ENCODE data around the gene PHF1.
"Not testable (repeated sequence)": the region's sequence is repeated elsewhere in the genome, so short reads cannot be mapped to it uniquely, and the experiment has no call there.

PHF1 gene
- total RNA-seq, result 290 reads per million, percentile 95 among the genes with 10 or more reads in this experiment

DNA sequence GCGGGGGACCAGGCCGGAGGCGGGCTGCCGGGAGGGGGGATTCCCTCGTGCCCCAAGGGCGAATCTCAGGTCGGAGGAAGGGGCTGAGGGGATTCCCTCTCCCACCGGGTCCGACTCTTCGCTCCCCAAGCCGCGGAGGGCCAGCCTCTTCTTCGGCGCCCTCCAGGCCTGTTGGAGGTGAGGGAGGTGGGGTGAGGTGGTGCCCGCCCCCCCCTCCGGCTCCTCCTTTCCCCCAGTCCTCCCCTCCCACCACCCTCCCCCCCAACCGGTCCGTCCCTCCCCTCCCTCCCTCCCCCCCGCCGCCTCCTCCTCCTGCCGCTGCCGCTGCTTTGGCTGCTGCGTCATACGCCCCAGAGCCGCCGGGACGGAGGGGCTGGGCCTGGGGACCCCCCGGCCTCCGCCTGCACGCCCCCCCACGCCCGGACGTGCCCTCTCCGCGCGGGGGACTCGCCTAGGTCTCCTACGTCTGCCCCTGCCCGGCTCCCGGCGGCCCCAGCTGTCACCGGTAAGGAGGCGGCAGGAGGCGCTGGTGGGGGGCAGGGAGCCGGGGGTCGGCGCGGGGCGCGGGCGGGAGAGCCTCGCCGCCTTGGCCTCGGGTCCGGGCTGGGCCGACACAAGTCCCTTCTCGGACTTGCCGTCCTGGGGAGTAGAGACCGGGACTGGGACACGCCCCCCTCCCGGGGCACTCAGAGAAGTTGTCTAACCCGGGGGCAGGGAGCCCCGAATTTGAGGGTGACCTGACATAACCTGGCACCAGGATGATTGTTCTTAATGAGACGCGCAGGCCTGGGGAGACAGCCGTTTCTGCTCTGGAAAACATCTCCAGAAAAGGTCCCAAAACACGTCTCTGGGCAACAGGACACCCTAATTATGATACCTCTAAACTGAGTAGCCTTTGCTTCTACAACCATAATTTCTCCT lies at the start of gene PHF1:
Gene PHF1, plus strand, starts transcription at position 304 of the 921 bp plus-strand sequence. CDS start 1,250 bp downstream, outside the sequence.
- peak; percentile 77 for DNase-seq

DNA sequence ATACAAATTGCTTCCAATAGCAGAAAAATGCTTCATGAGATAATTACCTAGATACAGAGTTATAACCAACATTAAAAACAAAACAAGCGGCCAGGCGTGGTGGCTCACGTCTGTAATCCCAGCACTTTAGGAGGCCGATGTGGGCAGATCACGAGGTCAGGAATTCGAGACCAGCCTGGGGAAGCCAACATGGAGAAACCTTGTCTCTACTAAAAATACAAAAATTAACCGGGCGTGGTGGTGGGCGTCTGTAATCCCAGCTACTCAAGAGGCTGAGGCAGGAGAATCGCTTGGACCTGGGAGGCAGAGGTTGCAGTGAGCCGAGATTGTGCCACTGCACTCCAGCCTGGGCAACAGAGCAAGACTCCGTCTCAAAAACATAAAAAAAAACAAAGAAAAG lies 47.3 kb upstream of the PHF1 start:
- not testable (repeated sequence) for DNase-seq

DNA sequence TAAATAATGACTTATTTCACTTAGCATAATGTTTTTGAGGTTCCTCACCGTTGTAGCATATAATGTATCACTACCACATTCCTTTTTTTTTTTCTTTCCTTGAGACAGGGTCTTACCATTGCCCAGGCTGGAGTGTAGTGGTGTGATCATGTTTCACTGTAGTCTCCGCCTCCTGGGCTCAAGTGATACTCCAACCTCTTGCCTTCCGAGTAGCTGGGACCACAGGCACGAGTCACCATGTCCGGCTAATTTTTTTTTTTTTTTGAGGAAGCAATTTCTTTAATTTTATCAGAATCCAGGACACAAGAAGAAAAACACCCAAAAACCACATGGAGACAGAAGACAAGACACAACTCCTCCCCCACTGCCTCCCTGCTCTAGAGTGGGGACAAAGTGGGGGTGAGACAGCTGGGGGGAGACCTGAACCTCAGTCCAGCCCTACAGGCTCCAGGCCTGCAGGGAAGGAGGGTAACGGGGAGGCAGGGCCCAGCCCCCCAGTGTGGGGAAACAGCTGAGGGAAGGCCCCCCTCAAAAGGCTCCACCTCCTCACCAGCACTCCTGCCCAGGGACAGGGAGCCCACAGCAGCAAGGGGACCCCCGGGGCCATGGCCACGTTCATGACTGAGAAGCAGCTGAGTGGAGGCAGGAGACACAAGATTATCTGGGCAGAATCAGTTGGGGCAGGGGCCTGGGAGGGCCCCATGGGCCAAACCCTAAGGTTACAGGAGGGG lies 46.2 kb upstream of the PHF1 start:
- not testable (repeated sequence) for DNase-seq

DNA sequence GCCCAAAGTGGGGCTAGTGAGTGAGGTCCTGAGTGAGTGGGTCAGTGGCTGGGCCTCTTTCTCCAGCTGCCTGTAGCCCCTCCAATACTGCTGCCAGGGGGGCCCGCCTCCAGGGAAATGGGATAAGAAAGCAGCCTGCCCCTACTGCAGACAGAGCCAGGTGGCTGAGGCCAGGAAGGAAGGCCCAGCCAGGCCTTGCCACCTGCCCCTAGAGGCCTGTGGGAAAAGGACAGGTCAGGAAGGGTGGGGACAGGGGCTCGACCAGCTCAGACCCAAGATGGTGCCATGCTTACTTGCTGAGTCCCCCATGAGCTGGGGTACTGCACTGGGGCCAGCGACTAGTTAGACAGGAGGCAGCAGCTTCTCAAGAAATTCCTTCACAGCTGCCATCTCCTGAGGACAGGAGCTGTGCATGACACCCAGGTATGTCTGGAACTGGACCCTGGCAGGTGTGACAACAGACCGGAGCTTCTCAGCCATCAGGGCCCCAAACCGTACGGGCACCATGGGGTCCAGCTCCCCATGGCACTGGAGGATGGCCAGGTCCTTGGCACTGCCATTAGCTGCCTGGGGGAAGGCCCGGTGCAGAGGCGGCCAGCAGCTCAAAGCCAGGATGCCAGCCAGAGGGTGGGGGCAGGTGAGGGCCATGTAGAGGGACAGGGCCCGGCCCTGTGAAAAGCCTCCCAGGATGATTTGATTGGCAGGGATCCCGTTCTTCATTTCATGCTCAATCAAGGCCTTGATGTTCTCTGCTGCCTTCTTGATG lies 45.4 kb upstream of the PHF1 start:
- DNase-seq, result not testable (repeated sequence)

DNA sequence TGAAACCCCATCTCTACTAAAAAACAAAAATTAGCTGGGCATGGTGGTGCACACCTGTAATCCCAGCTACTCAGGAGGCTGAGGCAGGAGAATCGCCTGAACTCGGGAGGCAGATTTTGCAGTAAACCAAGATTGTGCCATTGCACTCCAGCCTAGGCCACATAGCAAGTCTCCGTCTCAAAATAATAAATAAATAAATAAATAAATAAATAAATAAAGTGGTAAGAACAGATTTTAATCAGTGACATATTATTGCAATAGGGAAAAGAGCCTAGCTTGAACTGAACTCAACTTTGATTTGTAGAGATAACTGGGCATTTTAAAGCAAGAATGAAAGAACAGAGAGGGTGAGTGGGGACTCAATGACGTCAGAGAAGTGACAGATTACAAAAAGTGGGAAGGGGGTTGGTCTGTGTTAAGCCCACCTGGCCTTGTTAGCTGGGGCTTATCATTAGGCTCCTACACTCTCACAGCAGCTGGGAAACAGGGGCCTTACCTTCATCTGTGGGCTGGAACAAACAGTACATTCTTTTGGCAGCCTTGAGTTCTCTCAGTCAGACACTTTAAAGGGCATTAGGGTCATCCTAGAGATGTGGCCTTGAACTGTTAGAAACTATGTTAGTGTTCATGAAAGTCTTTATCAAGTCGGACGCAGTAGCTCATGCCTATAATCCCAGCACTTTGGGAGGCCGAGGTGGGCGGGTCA lies 43.7 kb upstream of the PHF1 start:
- DNase-seq, result no peak

DNA sequence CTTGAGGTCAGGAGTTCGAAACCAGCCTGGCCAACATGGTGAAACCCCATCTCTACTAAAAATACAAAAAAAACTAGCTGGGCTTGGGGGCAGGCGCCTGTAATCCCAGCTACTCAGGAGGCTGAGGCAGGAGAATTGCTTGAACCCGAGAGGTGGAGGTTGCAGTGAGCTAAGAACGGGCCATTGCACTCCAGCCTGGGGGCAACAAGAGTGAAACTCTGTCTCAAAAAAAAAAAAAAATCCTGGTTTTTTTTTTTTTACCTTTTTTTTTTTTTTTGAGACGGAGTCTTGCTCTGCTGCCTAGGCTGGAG lies 43.1 kb upstream of the PHF1 start:
- not testable (repeated sequence) for DNase-seq

DNA sequence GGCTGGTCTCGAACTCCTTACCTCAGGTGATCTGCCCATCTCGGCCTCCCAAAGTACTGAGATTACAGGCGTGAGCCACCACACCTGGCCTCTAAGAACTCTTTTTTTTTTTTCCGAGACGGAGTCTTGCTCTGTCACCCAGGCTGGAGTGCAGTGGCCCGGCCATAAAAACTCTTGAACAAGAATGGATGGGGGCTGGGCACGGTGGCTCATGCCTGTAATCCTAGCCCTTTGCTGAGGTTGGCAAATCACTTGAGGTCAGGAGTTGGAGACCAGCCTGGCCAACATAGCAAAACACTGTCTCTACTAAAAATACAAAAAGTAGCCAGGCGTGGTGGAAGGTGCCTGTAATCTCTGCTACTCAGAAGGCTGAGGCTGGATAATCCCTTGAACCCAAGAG lies 38.9 kb upstream of the PHF1 start:
- not testable (repeated sequence) for DNase-seq

DNA sequence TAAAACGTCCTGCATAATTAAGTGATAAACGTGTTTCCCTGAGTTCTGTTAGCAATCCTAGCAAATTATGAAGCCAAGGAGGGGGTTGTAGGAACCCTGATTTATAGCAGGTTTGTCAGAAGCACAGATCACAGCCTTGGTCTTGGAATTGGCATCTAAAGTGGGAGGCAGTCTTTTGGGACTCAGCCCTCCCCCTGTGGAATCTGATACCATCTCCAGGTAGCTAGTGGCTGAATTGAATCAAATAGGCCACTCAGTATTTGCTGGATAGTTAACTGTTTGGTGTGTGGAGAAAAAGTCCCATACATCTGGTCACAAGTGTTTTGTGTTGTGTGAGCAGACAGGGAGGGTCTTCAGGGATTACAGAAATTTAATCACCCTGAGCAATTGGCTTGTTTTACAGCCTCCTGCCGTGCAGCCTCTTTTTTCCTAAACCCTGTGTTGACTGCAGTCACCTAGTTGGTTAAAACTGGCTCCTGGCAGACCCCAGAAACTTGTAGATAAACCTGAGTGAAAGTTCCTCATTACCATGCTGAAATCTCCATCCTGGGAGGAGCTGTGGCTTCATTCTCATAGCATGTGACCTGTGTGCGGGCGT lies 38.2 kb upstream of the PHF1 start:
- no peak for DNase-seq

DNA sequence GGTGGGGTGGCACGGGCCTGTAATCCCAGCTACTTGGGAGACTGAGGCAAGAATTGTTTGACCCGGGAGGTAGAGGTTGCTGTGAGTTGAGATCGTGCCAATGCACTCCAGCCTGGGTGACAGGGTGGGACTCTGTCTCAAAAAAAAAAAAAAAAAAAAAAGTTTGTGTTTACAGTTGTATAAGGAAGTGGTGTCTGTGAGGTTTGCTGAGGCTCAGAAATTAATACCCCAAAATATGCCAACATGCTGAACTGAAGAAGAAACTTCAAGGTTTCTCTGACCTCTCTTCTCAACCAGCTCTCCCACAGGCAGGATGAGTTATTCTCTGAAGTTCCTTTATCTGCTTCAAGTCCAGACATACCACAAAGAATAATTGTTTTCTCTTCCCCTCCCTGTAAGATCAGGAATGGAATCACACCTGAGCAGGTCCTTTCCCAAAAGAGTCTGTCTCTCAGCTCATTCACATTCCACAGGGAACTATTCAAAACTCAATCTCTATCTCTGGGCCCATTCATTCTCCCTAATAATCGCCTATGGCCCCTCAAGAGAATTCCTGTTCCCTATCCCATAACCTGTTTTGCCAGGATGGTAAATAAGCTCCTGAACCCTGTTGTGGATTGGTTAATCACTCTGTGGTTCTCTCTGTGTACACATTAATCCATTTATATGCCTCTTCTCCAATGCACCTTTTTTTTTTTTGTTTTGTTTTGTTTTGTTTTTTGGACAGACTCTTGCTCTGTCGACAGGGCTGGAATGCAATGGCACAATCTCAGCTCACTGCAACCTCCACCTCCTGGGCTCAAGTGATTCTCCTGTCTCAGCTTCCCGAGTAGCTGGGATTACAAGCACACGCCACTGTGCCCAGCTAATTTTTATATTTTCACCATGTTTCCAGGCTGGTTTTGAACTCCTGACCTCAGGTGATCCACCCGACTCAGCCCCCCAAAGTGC lies 36.6 kb upstream of the PHF1 start:
- DNase-seq, result no peak

DNA sequence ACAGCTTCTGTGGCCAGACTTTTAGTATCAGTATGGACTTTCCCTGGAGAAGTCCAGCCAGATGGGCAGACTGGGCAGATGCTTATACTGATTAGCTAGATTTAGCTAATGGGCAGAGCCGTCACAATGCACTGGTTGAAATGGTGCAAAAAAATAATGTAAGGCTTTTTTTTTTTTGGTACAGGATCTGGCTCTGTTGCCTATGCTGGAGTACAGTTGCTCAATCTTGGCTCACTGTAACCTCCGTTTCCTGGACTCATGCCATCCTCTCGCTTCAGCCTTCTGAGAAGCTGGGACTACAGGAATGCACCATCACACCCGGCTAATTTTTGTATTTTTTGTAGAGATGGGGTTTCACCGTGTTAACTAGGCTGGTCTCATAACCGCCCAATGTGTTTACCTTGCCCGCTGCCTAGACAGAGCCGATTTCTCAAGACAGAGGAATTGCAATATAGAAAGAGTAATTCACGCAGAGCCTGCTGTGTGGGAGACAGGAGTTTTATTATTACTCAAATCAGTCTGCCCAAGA lies 35.6 kb upstream of the PHF1 start:
- no peak for DNase-seq

DNA sequence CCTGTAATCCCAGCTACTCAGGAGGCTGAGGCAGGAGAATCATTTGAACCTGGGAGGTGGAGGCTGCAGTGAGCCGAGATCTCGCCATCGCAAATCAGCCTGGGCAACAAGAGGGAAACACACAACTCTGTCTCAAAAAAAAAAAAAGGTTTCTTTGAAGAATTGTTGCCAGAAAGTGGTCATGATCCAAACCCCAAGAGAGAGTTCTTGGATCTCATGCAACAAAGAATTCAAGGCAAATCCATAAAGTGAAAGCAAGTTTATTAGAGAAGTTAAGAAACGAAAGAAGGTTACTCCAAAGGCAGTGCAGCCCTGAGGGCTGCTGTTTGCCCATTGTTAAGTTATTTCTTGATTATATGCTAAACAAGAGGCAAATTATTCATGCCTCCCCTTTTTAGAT lies 33.6 kb upstream of the PHF1 start:
- DNase-seq, result no peak

DNA sequence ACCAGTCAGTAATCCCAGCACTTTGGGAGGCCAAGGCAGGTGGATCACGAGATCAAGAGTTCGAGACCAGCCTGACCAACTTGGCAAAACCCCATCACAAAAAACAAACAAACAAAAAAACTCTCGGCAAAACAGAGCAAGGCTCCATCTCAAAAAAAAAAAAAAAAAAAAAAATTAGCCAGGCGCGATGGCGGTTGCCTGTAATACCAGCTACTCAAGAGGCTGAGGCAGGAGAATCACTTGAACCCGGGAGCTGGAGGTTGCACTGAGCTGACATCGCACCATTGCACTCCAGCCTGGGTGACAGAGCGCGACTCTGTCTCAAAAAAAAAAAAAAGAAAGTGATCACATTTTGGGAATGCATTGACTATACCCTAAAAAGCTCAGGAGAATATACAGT lies 31.6 kb upstream of the PHF1 start:
- DNase-seq, result not testable (repeated sequence)

DNA sequence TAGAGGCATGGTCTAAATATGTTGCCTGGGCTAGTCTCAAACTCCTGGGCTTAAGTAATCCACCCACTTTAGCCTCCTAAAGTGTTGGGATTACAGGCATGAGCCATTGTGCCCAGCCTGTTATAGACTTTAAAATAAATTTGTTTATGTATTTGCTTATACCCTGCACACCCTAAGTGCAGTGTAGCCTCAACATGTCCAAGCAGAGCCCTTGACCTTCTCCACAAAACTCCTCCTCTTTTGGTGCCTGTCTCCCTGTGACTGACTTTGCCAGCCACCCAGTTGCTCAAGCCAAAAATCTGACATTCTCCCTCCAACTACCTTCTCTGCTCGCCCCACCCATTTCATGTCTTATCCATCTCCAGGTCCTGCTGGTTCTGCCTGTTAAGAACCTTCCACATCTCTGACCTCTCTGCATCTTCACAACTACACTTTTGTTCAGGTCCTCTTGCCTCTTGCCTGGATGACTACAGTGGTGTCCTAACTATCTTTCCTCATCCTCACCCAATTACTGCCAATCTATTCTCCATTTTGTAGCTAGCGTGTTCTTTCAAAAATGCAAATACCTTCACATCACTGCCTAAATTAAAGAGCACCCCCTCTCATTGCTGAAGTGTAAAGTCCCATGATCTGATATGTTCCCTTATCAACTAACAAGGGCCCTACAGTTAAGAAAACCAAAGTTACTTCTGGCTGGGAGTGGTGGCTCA lies 30.4 kb upstream of the PHF1 start:
- no peak for DNase-seq

DNA sequence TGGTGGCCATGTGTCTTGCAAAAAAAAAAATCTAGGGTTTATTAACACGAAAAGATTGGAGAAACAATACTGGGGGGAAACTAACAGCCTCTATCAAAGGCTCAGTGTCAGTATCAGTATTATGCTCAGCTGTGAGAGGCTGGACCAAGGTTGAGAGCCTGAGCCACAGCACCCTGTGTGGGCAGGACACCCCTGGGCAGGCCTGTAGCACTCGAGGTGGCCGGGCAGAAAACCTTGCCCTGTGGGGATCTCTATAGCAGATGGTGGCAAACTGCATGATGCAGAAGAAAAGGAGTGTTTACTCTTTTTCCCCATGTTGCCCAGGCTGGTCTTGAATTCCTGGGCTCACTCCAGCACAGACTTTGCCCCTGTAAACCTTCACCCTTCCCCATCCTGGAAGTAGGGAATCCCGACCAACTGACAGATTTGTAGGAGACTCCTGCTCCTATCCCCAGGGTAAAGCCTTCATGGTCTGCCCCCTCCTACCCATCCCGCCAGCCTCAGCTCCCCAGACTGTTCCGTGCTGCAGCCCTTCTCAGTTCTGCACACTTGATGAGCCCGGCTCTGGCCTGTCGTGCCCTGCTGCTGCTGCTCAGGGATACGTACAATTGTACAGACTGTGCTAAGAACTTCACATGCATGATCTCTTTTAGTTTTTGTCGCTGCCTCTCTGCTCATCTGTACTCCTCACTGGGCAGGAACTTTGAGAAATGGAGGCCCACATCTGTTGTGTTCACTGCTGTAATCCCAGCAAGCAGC lies 27.2 kb upstream of the PHF1 start:
- no peak for DNase-seq

DNA sequence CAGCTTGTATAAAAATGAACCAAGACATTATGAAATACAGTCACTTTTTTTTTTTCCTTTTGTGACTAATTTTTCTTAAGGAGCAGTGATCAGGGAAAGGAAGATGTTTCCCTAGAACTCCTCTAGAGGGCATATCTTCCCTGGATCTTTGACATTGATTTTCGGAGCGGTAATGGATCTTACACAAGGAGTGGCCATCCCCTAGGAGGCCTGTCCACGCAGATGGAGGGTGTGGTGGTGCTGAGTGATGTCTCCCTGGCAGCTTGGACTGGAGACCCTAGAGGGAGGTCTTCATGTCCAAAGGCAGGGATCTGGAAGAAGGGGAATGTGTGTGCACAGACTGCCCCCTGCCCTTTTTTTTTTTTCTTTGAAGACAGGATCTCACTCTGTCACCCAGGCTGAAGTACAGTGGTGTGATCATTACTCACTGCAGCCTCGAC lies 26.2 kb upstream of the PHF1 start:
- no peak for DNase-seq

DNA sequence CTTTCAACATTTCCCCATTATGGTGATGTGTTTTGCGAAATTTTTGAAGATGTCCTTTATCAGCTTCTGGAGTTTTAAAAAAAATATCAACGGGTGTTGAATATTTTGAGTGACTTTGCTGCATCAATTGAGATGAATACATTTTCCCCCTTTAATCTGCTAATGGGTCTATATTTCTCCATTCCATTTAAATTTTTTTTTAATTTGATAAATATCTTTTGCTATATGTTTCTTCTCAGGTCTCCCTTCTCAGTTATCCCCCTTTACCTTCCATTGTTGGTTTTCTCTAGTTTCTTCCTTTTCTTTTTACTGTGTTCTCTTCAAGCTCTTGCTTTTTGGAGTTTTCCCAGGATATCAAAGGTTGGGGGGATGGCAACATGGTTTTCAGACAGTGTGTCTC lies 20.6 kb upstream of the PHF1 start:
- DNase-seq, result no peak

DNA sequence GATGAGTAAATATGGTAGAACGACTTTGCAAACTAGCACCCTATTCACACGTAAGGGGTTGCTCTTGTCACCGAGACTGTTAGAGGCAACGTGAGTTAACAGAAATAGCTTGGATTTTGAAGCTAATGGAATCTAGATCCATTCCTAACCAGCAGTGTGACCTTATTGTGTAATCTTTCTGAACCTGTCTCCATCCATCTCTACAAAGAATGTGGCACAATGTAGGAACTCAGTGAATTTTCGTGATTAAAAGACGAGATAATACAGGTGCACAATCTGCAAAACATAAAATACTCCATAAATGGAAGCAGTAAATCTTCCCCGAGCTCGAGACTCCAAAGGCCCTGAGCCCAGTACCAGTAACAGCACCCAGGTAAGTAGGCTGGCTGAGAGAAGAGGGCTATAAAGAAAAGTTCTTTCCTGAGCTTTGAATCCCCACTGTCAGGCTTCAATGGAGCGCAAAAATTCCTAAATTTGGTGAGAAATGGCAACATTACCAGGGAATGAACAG lies 20.0 kb upstream of the PHF1 start:
- no peak for DNase-seq

DNA sequence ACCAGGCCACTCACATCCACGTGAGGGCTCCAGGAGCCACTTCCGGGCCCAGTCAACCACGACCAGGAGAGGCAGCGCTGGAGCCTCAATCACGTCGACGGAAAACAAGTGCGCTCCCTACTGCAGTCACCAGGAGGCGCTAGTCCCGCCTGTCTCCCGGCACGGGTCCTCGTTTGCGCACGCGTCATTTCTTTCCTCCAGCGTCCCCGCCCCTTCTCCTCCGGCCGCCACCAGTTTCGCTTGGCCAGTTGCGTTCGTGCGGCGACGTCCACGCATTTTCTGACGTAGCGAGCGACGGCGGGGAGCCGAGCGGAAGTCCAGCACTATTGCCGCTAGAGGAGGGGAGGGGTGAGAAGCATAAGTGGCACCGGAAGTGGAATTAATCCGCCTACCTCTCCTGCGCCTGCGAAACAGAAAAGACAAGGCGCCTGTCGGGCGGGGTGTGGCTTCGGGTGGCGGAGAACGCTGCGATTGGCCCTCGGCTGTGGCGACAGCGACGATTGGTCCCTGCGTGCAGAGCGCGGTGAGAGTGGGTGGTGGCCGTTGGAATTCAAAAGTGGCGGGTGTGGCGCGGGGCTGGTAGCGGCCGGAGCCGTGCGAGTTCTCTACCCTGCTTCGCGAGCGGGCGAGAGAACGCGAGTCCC lies 19.4 kb upstream of the PHF1 start, which contains the start of gene KIFC1:
Gene KIFC1, plus strand, starts transcription at position 546 of the 644 bp plus-strand sequence. CDS start 163 bp downstream, outside the sequence.
- peak; percentile 98 for DNase-seq
